ENCODE data around the gene SLC22A17. TPM values are rescaled to one million over a fixed set of nuclear protein-coding genes. Genes with fewer than 3 reads are reported as not detected.

The SLC22A17 gene
- total RNA-seq, 2 donors from 2014 or later: 6.3 to 8.6 TPM

- DNase-seq (no peak), ATAC-seq (replicated peaks in 1 of 2) (no peak)
- Mint-ChIP-seq H3K27ac (no peak overlapping the region), H3K9me3 (no peaks in the 10 kb centered on the region), H3K36me3 (ENCODE audit: insufficient read depth in 2 of 2) (no peaks in the 10 kb centered on the region), H3K4me1 (ENCODE audit: low read depth) (peaks cover 8% of the 10 kb centered on the region), H3K4me3 (no peak overlapping the region), H3K27me3 (ENCODE audit: low read depth) (peaks cover 17% of the 10 kb centered on the region)
Measured at GRCh38 chr14:23356662-23357061, 4.0 kb upstream of the SLC22A17 start.

GRCh38 chr14:23355871-23356435 is 3.3 kb upstream of the SLC22A17 start:
- Mint-ChIP-seq H3K4me3 (no peak overlapping the region), H3K4me1 (ENCODE audit: low read depth) (peaks cover 8% of the 10 kb centered on the region), H3K27me3 (ENCODE audit: low read depth) (peaks cover 23% of the 10 kb centered on the region), H3K27ac (no peak overlapping the region), H3K9me3 (no peaks in the 10 kb centered on the region), H3K36me3 (ENCODE audit: insufficient read depth in 2 of 2) (no peaks in the 10 kb centered on the region)
- ATAC-seq (replicated peaks in 1 of 2) (no peak), DNase-seq (no peak)

- Mint-ChIP-seq H3K27me3 (ENCODE audit: low read depth) (peaks cover 28% of the 10 kb centered on the region), H3K4me1 (ENCODE audit: low read depth) (peaks cover 8% of the 10 kb centered on the region), H3K27ac (no peak overlapping the region), H3K36me3 (ENCODE audit: insufficient read depth in 2 of 2) (no peaks in the 10 kb centered on the region), H3K9me3 (peaks cover 0 to 3% of the 10 kb centered on the region in 2 donors), H3K4me3 (no peak overlapping the region)
- DNase-seq: no peak
- ATAC-seq (replicated peaks in 1 of 2): no peak
Measured at GRCh38 chr14:23354990-23355389, 2.3 kb upstream of the SLC22A17 start.

- Mint-ChIP-seq H3K4me3 (peak overlapping the region; percentile 79 to 81), H3K27ac (no peak overlapping the region), H3K9me3 (peaks cover 0 to 3% of the 10 kb centered on the region in 2 donors), H3K4me1 (ENCODE audit: low read depth) (peaks cover 8% of the 10 kb centered on the region), H3K27me3 (ENCODE audit: low read depth) (peaks cover 28% of the 10 kb centered on the region), H3K36me3 (ENCODE audit: insufficient read depth in 2 of 2) (no peaks in the 10 kb centered on the region)
- DNase-seq (no peak), ATAC-seq (replicated peaks in 1 of 2) (no peak)
Measured at GRCh38 chr14:23353433-23353780, 720 bp upstream of the SLC22A17 start.

GRCh38 chr14:23351681-23352505 is 794 bp downstream of the SLC22A17 start:
- peaks cover 28% of the 10 kb centered on the region for H3K27me3 Mint-ChIP-seq (ENCODE audit: low read depth)
- no peaks in the 10 kb centered on the region for H3K36me3 Mint-ChIP-seq (ENCODE audit: insufficient read depth in 2 of 2)
- peaks cover 8% of the 10 kb centered on the region for H3K4me1 Mint-ChIP-seq (ENCODE audit: low read depth)
- H3K27ac Mint-ChIP-seq: no peak overlapping the region
- peak overlapping the region; percentile 79 to 81 for H3K4me3 Mint-ChIP-seq
- H3K9me3 Mint-ChIP-seq: peaks cover 0 to 3% of the 10 kb centered on the region in 2 donors
- DNase-seq (peak in 1 of 2 donors; percentile 25), ATAC-seq (replicated peaks in 1 of 2) (peak; percentile 45 to 54)

GRCh38 chr14:23349156-23349845 is 3.4 kb downstream of the SLC22A17 start:
- Mint-ChIP-seq H3K36me3 (ENCODE audit: insufficient read depth in 2 of 2) (no peaks in the 10 kb centered on the region), H3K9me3 (peaks cover 0 to 3% of the 10 kb centered on the region in 2 donors), H3K27me3 (ENCODE audit: low read depth) (peaks cover 28% of the 10 kb centered on the region), H3K4me1 (ENCODE audit: low read depth) (peaks cover 8% of the 10 kb centered on the region), H3K4me3 (no peak overlapping the region), H3K27ac (no peak overlapping the region)
- DNase-seq: no peak
- no peak for ATAC-seq (replicated peaks in 1 of 2)

GRCh38 chr14:23348297-23348655 is 4.4 kb downstream of the SLC22A17 start:
- DNase-seq (no peak), ATAC-seq (replicated peaks in 1 of 2) (no peak)
- Mint-ChIP-seq H3K4me3 (no peak overlapping the region), H3K9me3 (peaks cover 0 to 3% of the 10 kb centered on the region in 2 donors), H3K36me3 (ENCODE audit: insufficient read depth in 2 of 2) (no peaks in the 10 kb centered on the region), H3K27ac (no peak overlapping the region), H3K4me1 (ENCODE audit: low read depth) (peaks cover 6% of the 10 kb centered on the region), H3K27me3 (ENCODE audit: low read depth) (peaks cover 17% of the 10 kb centered on the region)

DNA sequence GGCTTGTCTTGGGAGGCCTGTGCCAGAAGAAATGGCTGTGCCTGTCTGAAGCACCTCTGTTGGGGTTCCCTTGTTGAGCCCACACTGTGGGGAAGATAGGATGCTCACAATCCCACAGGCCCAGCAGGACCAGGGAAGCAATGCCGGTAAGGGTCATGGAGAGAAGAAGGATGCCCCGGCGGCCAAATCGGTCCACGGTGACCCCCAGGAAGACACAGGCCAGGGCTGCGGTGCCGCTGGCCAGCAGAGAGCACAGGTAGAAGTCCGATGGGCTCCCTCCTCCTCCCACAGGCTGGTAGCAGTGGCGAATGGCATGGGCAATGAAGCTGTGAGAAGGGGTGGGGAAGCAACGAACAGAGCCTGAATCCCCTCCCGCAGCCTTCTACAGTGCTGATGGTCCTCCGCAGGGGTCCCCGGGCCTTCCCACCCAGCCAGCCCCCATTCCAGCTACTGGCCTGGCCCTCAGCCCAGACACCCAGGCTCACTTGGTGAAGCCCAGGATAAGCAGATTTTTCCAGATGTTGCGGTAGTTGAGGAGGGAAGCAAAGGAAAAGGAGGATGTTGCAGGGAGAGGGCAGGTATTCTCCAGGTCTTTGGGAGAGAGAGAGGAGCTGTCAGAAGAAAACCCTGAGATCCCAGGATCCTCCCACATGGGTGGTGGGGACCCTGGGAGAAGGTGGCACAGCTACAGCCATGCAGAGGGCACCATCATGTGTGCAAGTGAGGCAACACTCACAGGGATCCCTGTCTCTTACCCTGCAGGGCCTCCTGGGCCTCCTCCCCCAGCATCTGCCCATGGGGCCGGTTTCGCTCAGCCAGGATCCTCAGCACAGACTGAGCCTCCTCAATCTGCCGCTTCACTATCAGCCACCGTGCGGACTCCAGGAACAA is 5.0 kb downstream of the SLC22A17 start:
- DNase-seq (no peak), ATAC-seq (replicated peaks in 1 of 2) (no peak)
- Mint-ChIP-seq H3K27me3 (ENCODE audit: low read depth) (peaks cover 11% of the 10 kb centered on the region), H3K9me3 (peaks cover 0 to 3% of the 10 kb centered on the region in 2 donors), H3K27ac (no peak overlapping the region), H3K36me3 (ENCODE audit: insufficient read depth in 2 of 2) (no peaks in the 10 kb centered on the region), H3K4me1 (ENCODE audit: low read depth) (no peaks in the 10 kb centered on the region), H3K4me3 (no peak overlapping the region)

- no peak for ATAC-seq (replicated peaks in 1 of 2)
- Mint-ChIP-seq H3K36me3 (ENCODE audit: insufficient read depth in 2 of 2) (no peaks in the 10 kb centered on the region), H3K9me3 (peaks cover 0 to 3% of the 10 kb centered on the region in 2 donors), H3K27ac (no peak overlapping the region), H3K4me3 (no peak overlapping the region), H3K4me1 (ENCODE audit: low read depth) (no peaks in the 10 kb centered on the region), H3K27me3 (ENCODE audit: low read depth) (peaks cover 11% of the 10 kb centered on the region)
- no peak for DNase-seq
Measured at GRCh38 chr14:23346693-23347405, 5.8 kb downstream of the SLC22A17 start.

GRCh38 chr14:23345987-23346692 is 6.5 kb downstream of the SLC22A17 start:
- Mint-ChIP-seq H3K9me3 (peaks cover 0 to 3% of the 10 kb centered on the region in 2 donors), H3K4me1 (ENCODE audit: low read depth) (no peaks in the 10 kb centered on the region), H3K4me3 (no peak overlapping the region), H3K27ac (no peak overlapping the region), H3K27me3 (ENCODE audit: low read depth) (peaks cover 7% of the 10 kb centered on the region), H3K36me3 (ENCODE audit: insufficient read depth in 2 of 2) (no peaks in the 10 kb centered on the region)
- ATAC-seq (replicated peaks in 1 of 2): no peak
- DNase-seq: no peak

- H3K4me3 Mint-ChIP-seq: no peak overlapping the region
- no peaks in the 10 kb centered on the region for H3K9me3 Mint-ChIP-seq
Measured at GRCh38 chr14:23344481-23344880, 8.2 kb downstream of the SLC22A17 start.

More at GRCh38 chr14:23344481-23344880, 8.2 kb downstream of the SLC22A17 start:
- no peak for DNase-seq
- Mint-ChIP-seq H3K36me3 (ENCODE audit: insufficient read depth in 2 of 2) (no peaks in the 10 kb centered on the region), H3K4me1 (ENCODE audit: low read depth) (no peaks in the 10 kb centered on the region), H3K27ac (no peak overlapping the region), H3K27me3 (ENCODE audit: low read depth) (no peaks in the 10 kb centered on the region)
- ATAC-seq (replicated peaks in 1 of 2): no peak
